T1000 (cell line): ENCODE results near the gene FAM181A.

Source experiments
- DNase-seq: peaks from one replicate; lab custom pipeline; 2025; ENCODE audit warnings: mixed read lengths; lab: John Stamatoyannopoulos, UW

FAM181A gene

DNA sequence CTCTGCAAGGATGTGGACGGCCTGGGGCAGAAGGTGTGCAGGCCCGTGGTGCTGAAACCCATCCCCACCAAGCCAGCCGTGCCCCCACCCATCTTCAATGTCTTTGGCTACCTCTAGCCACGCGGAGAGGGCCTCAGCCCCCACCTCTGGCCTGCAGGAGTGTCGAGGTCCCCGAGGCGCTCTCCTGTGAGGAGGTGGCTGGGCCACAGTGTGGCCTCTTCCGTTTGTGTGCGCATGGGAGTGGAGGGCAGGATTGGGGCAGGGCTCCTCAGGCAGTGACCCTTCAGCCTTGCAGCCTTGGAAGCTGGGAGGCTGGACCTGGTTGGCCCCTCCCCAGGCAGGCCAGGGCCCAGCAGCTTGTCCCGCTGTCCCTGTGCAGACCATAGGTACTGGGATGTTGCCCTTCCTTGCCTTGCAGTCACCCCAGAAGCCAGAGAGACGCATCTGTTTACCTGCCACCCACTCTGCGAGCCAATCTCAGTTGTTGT, 1.9 kb downstream of the FAM181A start:
- DNase-seq, result no peak

DNA sequence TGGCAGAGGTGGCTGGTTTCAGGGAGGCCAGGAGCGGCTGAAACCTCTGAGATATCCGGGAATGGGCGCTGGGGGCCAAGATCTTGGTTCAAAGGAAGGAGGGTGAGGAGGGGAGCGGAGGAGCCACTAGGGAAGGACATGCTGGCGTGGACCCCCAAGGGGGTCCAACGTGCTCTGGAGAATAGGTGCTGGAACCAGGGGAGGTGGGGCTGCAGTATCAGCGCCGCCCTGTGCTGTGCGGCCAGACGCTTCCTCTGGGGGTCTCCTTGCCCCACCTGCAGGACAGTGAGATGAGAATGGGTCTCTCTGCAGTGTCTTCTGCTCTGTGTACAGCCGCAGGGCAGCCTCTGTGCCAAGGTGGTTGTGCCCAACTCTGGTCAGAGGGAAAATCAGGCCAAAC, 2.5 kb downstream of the FAM181A start:
- no peak for DNase-seq

DNA sequence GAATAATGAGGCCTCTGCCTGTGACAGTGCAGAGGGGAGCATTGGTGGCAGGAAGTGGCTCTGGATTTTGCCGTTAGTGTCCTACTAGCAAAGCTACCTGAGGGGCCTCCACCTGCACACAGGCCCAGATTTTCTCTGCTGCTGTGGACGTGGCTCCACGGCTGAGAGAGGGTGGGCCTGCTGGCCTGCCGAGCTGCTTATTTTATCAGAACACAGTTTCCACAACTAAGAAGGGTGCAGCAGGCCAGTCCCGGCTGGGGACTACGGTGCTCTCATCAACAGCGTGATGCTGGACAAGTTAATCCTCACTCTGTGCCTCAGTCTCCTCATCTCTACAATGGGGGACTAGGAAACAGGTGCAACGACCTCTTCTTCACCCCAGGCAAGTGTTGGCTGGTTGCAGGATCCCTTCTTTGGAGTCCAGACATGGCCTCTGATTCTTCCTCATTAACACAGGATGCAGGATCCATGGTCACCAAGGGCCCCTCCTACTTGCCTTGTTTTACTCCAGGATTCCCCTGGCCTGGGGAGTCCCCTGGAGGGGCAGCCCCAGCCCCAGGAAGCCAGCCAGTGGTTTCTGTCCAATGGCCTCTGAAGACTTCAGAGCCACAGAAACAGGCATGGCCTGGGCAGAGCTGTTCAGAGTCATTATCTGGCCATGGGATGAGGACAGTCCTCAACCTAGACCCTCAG, 3.3 kb downstream of the FAM181A start:
- no peak for DNase-seq

DNA sequence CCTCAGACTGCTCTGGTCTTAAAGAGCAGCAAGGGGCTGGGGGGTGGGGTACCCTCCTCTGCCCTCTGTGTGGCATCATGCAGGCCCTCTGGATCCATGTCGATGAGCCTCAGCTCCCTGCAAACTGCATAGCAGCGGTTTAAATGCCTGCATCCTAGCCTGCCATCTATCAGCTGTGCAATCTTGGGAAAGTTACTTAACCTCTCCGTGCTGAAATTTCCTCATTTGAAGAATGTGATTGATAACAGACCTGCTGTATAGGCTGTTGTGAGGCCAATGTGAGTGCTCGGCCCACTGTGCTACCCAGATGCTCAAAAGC, 3.8 kb downstream of the FAM181A start:
- no peak for DNase-seq

DNA sequence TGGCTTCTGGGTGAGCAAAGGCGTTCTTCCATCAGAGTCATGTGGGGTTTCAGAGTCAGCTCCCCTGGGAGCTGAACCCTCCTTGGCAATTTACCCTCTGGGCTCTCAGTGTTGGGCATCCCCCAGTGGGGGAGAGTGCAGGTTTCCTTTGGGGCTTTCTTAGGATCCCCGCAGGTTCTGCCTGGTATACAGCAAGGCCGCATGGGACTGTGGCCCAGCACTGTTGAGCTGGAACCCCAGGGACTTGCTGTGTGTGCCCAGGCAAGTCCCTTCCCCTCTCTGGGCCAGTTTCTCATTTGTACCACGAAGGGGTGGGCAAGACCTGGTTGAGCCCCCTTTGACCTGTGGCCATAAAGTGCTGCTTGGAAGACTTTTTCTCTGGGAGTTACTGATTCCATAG, 5.5 kb downstream of the FAM181A start:
- DNase-seq, result no peak

DNA sequence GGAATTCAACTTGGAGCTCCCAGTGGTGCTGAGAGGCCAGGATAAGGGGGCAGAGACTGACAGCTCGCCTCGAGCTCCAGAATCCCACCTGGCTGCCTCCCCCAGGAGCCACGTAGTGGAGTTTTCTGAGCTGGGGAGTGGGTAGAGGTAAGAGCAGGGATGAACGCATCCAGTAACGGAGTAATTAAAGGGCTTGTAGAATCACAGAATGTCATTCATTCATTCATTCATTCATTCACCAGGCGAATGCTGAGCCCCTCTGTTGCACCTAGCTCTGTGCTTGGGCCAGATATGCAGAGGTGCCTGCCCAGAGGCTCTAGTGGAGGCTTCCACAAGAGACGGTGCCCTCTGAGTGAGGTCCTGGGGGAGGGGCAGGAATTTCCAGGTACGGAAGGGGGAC, 8.1 kb downstream of the FAM181A start:
- DNase-seq, result no peak

DNA sequence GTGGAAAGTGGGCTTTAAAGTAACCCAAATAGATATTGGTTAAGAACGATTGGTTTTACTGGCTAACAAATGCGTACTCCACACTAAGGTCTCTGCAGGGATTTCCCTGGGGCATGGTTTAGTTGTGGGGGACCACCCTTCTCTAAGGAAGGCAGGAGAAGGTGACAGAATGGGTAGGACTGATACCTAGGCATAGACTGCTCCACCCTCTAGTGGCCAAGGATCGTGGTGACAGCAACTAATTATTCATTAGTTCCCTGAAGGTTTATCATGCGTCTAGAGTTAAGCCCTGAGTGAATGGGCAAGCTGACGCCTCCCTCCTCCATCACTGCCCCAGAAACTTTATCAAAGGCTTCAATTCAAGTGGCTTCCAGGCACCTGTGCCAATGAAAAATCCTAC, 9.1 kb downstream of the FAM181A start:
- no peak for DNase-seq

DNA sequence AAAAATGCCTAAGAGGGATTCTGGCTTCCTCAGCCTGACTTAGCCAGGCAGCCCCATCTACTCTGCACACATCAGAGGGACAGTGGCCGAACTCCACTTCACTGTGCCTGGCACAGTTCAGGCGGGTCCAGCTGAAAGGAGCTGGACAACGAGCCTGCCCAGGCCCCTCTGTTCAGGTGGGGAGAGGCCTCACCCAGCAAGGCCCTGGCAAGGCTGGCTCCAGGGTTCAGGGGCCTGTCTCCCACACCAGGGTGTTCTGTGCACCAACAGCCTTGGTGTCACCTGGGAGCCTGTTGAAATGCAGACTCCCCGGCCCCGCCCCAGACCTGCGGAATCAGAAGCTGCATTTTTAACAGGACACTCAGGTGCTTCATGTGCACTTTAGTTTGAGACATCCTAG, 9.8 kb downstream of the FAM181A start:
- DNase-seq, result no peak

DNA sequence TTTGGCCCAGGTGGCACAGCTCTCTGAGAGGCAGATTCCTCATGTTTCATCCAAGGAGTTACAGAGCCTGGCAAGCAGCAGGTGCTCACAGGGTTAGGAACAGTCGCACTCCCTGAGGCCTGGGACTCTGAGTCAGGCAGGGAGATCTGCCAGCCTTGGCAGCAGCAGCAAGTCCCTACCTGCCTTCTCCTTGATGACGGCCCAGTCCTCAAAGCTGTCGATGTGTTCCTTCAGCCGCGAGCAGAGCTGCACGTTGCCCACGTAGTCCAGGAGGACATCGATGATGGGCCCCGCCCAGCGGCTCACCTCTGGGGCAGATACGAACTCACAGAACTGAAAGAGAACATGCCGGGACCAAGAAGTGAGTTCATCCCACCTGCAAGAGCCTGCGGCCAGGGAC, 10.4 kb downstream of the FAM181A start:
- DNase-seq, result no peak

DNA sequence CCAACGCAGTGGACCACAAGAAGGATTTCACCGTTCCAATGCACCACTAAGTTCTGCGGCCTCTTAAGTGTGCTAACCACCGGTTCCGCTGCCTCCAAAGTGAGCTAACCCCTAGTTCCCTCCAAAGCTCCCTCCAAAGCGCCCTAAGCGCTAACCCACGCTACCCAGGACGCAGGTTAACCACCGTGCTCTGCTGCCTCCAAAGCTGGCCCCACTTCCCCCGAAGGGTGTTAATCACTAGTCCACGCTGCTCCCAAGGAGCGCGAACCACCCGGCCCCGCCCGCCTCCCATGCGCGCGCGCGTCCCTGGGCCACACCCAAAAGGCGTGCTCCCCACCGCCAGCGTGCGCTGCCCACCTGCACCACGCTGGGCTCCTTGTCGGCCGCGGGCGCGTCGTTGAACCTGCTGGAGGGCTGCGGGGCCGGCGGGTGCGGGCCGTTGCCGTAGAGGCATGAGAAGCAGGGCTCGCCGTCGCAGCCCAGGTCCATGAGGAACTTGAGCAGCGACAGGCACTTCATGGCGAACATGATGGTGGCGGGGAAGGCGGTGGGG, 11.7 kb downstream of the FAM181A start:
- no peak for DNase-seq

DNA sequence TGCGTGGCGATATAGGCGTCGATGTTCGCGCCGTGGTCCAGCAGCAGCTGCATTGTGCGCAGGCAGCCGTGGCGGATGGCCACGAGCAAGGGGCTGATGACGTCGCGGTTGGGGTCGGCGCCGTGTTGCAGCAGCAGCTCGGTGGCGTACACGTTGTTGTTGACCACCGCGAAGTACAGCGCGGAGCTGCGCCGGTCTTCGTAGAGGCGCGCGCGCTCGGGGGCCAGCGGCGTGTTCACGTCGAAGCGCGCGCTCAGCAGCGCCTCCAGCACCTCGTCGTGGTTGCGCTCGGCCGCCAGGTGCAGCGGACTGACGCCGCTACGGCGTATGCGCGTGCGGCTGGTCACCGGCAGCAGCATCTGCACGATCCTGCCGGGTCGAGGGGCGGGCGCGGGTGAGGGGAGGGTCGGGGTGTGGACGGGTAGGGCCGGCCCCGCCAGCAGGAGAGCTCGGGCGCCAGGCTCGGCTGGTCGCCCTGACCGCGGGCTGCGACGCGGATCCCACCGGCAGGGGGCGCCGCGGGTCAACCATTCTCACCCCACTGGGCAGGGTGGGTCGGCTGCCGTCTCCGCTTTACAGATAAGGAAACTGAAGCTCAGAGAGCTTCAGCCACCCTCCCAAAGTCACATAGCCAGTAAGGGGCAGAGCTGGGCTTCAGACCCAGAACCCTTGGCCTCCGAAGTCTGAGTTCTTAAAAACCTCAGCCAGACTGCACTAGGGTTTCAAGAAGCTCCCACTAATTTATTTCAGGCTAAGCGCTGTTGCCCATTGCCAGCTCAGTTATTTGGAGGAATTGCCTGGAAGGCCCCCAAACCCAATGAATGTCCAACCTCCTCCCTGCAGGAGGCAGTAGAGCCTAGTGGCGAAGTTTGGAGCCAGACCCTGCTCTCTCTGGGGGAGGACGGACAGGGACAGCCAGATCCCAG, 12.4 kb downstream of the FAM181A start:
- no peak for DNase-seq

DNA sequence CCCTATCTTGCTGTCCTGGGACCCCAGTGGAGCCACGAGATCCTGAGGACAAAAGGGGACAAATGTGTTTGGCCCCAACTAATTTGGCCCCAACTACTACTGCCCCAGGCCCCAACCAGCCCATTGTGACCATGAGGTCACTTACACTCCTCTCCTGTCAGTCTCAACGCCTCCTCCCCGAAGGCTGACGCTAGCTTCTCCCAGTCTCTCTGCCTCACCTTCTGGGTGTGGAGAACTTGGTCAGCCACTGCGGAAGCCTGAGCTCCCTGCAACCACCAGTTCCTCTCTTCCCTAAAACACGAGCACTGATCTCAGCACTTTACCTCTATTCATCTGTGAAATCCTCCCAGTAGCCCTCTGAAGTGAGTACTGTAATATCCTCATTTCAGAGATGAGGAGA, 13.3 kb downstream of the FAM181A start:
- DNase-seq, result no peak

DNA sequence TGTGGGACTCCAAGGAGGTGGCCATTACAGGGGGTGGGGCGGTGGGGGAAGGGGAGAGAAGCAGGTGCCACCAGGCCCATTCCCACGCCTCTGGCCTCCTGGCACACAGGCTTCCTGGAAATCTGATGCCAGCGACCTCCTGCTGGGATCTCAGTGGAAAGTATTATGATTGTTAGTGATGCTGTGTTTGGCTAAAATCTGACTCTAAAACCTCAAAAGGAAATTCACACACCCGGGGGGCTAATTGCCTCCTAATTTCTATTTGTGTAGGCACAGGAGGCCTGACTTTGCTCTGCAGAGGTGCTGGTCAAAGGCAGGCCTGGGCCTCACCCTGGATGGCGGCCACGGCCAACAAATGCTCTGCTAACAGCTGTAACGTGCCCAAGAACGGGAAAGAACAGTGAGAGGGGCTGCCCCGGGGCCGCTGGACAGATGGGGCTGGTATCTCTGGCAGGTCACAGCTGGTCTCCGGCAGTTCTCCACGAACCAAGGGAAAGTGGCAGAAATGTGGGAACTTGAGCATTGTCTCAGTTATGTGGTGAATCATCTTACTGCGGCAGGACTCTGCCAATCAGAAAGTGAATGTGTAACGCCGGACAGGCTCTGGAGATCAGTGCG, 14.3 kb downstream of the FAM181A start:
- DNase-seq, result no peak

DNA sequence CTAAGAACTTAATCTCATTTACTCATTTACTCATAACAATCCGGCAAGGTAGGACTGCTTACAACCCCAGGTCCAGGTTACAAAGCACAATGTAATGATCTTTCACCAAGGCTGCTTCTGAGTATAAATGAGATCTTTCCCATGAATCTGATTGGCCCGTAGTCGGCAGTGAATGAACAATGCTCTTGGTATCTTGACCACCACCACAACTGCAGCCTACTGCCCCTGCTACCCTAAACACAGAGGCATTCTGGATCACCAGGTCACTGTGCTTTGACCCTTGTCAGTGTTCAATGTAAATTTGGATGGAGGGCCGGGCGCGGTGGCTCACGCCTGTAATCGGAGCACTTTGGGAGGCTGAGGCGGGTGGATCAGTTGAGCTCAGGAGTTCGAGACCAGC, 15.9 kb downstream of the FAM181A start:
- DNase-seq, result no peak

DNA sequence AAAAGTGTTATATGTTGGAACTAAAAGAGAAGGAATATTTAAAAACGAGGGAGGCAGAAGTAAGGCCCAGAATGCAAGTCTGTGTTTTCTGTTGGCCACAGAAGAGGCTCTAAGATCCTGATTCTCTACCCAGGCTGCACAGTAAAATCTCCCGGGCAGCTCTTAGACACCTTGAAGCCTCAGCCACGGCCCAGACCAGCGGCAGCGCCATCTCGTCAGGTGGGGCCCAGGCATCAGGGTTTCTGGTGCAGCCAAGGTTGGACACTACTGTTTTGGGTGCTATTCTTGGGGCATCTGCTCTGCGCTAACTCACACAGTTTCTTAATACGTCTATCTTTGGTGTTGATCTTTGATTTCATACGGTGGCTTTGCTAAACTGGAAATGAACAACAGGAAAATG, 16.8 kb downstream of the FAM181A start:
- DNase-seq, result no peak

DNA sequence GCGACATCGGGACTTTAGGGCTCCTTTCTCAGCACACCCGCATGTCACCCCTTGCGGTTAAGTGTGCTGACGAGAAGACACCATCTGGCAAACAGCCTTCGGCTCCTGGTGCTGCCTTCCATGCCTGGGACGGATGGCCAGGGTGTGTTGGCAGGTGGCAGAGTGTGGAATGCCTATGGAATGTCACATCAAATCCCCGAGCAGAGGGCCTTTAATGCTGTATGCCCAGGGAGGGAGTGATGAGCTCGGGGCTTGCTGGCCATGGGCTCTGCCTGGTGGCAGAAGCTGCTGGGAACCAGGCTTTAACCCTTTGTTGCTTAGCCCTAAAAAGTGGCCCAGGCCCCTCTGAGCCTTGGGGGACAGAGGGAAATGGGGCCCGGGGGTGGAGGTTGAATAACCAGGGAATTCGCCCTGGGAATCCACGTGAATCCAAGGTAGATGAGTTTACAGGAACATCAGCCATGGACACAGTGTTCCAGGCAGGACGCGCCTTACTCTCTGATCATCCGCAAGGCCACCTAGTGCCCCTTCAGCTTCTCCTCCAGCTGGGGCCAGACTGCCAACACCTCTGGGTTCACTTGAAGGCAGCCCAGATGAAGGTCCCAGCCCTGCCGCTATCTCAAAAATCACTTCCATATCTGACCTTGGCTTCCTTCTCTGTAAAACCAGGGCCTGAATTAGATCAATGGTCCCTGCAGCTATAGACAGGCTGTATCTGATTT, 17.4 kb downstream of the FAM181A start:
- no peak for DNase-seq

DNA sequence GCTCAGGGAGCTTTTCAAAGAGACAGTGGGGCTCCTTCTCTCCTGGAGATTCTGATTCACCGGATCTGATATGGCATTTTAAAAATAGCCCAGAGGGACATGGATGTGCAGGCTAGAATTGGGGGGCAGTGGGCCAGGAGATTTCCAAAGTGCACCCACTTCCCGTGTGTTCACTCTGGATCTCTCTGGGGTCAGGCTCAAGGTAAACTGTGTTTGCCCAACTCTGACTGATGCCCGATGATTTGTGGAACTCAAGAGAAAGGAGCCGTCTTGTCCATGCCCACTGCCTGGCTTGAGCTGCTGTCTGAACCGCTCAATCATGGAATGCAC, 17.9 kb downstream of the FAM181A start:
- no peak for DNase-seq

DNA sequence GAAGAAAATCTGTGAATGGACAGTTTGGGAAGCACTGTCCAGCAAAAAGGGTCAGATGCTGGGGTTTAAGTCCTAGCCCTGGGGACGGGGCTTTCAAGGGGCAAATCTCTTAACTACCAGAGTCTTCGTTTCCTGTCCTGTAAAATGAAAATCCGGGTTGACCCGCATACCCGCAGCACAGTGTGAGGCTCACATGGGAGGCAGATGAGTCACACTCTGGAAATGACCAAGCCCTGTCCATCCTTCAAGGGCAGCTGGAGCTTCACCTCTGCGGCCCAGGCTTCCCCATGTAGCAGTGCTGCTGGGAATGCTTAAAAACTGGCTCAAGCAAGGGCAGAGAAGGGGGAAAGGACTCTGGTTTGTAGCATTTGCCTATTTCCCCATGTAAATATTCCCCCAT, 19.0 kb downstream of the FAM181A start:
- no peak for DNase-seq

DNA sequence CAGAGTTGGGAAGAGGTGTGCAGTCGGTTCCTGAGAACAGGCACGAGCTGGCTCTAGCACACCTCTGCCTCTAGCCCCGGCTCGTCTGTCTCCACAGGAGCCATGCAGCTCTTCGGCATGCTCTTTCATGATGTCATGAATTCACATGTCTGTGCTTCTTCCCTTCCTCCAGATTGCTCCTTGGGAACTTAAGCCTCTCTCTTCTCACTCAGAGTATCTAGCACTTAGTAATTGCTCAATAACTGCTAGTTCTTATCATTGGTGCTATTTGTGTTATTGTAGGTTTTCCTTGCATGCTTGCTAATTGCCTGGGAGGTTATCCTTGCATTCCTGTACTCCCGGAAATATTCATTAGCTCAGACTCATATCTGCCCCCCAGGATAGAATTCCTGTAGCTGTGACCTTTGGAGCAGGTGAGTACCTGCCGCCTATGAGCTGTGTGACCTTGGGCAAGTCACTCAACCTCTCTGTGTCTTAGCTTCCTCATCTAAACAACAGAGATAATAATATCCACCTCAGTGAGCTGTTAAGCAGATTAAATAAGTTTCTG, 19.5 kb downstream of the FAM181A start:
- no peak for DNase-seq

DNA sequence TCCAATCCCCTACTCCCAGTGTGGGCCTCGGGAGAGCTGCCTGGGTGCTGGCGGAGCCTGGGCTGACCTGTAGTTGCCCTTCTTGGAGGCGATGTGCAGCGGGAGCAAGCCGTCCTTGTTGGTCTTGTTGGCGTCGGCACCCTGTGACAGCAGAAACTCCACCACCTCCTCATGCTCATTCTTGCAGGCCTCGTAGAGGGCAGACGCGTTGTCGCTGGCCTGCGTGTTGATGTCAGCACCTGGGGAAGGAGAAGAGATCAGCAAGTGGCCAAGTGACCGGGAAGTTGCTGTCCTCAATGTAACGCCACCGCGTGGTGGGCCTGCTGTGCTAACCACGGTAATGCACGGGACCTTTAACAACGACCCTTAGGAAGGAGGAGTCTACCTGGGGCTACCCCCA, 20.1 kb downstream of the FAM181A start:
- DNase-seq, result no peak

DNA sequence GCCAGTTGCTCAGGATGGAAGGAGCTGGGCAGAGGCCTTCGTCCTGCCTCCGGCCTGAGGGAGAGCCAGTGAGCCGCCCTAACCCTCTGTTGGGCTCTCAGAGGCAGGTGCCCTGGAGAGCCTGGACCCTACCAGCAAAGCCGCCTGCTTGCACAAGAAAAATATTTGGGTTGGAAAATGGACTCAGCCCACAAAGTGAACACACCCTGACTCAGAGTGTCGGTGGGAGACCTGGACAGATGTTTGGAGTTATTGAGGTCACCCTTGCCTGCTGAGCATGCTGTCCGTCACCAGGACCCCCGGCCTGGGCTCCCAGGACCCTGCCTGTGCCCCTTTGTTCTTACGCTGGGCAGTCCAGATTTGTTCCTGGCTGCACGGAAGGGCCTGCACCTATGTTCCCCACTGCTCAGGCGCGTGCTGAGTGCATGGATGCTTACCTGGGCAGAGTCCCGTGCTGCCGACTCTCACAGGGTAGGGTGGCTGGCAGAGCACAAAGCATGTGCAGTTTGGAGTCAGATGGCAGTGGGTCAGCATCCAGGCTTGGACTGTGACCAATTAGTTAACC, 22.4 kb downstream of the FAM181A start:
- no peak for DNase-seq
